ENCODE results near the gene HDAC1. TPM values are rescaled to one million over a fixed set of nuclear protein-coding genes. Genes with fewer than 3 reads are reported as not detected.

The HDAC1 gene
- total and polyA plus RNA-seq, 2 of the 13 experiments (the other 11 are each of a cell fraction or from before 2014, with no cell fraction given): 93.5 to 189 TPM

- TF ChIP-seq GMEB1 (CRISPR knock-in tag; IDR thresholded peaks at IDR 0.05; ENCODE audit: borderline replicate concordance) (peak; percentile 38; the same call in 1 of the 2 replicates), ZC3H13 (CRISPR knock-in tag; IDR thresholded peaks at IDR 0.05) (no peak), ZC3H4 (CRISPR knock-in tag; IDR thresholded peaks at IDR 0.05; ENCODE audit: borderline replicate concordance) (no peak), ZBTB10 (CRISPR knock-in tag; IDR thresholded peaks at IDR 0.05; ENCODE audit: borderline replicate concordance) (no peak), ZNF460 (CRISPR knock-in tag; IDR thresholded peaks at IDR 0.05; ENCODE audit: borderline replicate concordance) (no peak; the same call in 1 of the 2 replicates), ZNF430 (CRISPR knock-in tag; IDR thresholded peaks at IDR 0.05) (no peak), ZNF563 (CRISPR knock-in tag; IDR thresholded peaks at IDR 0.05) (no peak), ZNF747 (CRISPR knock-in tag; IDR thresholded peaks at IDR 0.05; ENCODE audit: borderline replicate concordance) (no peak), ZFP36L2 (CRISPR knock-in tag; IDR thresholded peaks at IDR 0.05) (0 out of 2 replicates have a peak, but pooled peaks have one; percentile 60), ZNF136 (CRISPR knock-in tag; IDR thresholded peaks at IDR 0.05; ENCODE audit: low read depth) (no peak), MIER2 (CRISPR knock-in tag; IDR thresholded peaks at IDR 0.05) (peak; percentile 64; the same call in 1 of the 2 replicates), DDIT3 (CRISPR knock-in tag; IDR thresholded peaks at IDR 0.05) (no peak), RNF2 (conservative IDR thresholded peaks at IDR 0.05; ENCODE audit: low read depth) (no peak), SYNCRIP (IDR thresholded peaks at IDR 0.05; ENCODE audit: insufficient read depth, low read depth, low read length) (no peak), ZBTB43 (CRISPR knock-in tag; conservative IDR thresholded peaks at IDR 0.05) (no peak), ZNF644 (CRISPR knock-in tag; IDR thresholded peaks at IDR 0.05; ENCODE audit: low read depth) (0 out of 2 replicates have a peak, but pooled peaks have one; percentile 36), CBX5 (CRISPR knock-in tag; IDR thresholded peaks at IDR 0.05; ENCODE audit: borderline replicate concordance) (peak; percentile 72; the same call in 1 of the 2 replicates), RXRA (CRISPR knock-in tag; IDR thresholded peaks at IDR 0.05) (no peak; the same call in 1 of the 2 replicates), SNAPC5 (CRISPR knock-in tag; IDR thresholded peaks at IDR 0.05; ENCODE audit: borderline replicate concordance) (no peak), MXD4 (CRISPR knock-in tag; IDR thresholded peaks at IDR 0.05) (0 out of 2 replicates have a peak, but pooled peaks have one; percentile 23)
Observed at GRCh38 chr1:32321712-32322291, 29.9 kb downstream of the HDAC1 start (continued).

Measured in HepG2 (cell line).